Dendritic cell treated with granulocyte-macrophage colony-stimulating factor and Interleukin-4, amounts not matched to agents 40 ng/mL and 50 ng/mL, for 4 days (primary cell): ENCODE data around the gene TLR5.

Source experiments
- H3K27ac Mint-ChIP-seq: one replicate; pipeline ENCODE4 v1.8.0; 2022; ENCODE audit warnings: mild to moderate bottlenecking, mixed read lengths
- H3K27me3 Mint-ChIP-seq: one replicate; pipeline ENCODE4 v1.8.0; 2022; ENCODE audit warnings: mild to moderate bottlenecking, mixed read lengths
- H3K36me3 Mint-ChIP-seq: one replicate; pipeline ENCODE4 v1.8.0; 2022; ENCODE audit warnings: low read depth, mixed read lengths
- H3K4me1 Mint-ChIP-seq: one replicate; pipeline ENCODE4 v1.8.0; 2022; ENCODE audit warnings: low read depth, mixed read lengths
- H3K4me3 Mint-ChIP-seq: one replicate; pipeline ENCODE4 v1.8.0; 2022; ENCODE audit warnings: mild to moderate bottlenecking, moderate library complexity, mixed read lengths
- H3K9me3 Mint-ChIP-seq: one replicate; pipeline ENCODE4 v1.8.0; 2022; ENCODE audit warnings: mixed read lengths
- intact Hi-C: fragments of 100-400 bp; cut with micrococcal nuclease; formaldehyde crosslinking; loops from one replicate; pipeline ENCODE4 v1.15.0; 2022

The TLR5 gene

GRCh38 chr1:223142269-223142668 lies 779 bp downstream of the TLR5 start:
- Mint-ChIP-seq H3K27ac (peak overlapping the region; percentile 84), H3K27me3 (no peaks in the 10 kb centered on the region), H3K4me3 (peak overlapping the region; percentile 80), H3K36me3 (peaks cover 23% of the 10 kb centered on the region), H3K4me1 (peaks cover 73% of the 10 kb centered on the region), H3K9me3 (peaks cover 8% of the 10 kb centered on the region)
- intact Hi-C loops = loop anchor here (1.0 to 10.0 kb wide), 3 partner anchors 9 to 533 kb away; no protein-coding TSS in a partner anchor

DNA sequence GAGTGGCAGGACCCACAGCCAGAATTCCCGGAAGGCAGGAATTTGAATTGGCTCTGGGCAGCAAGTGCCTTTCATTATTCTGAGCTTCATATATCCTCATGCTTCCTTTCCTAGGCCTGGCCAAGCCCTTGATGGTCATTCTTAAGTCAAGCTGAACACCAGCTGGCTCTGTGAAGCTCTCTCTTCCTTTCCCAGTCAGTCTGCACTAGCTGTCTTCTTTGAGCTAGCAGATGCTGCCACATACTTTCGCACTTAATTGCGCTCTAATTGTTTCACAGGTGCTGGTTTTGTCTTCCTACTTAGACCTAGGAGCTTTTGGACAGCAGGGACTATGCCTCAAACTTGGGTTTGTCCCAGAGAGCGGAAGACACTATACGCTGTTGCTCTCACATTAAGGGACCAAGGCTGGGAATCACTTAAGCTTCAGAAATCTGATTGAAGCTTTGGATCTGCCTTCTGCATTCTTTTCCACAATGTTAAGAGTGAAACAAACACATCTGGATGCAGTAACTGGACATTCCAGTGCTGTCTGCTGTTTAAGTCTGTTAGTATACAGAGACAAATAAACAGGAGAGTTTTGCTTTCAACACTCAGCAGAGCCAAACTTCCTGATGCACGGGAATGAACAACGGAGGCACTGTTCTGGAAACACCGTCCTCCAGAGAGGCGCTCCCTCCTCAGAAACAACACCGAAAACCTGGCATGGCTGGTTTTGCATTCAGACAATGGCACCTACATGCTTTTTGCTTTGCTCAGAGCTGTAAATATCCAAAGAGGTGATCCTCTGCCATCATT lies 2.2 kb downstream of the TLR5 start:
- intact Hi-C loops = loop anchor here (10.0 kb wide), 1 partner anchor 534 kb away; no protein-coding TSS in a partner anchor

DNA sequence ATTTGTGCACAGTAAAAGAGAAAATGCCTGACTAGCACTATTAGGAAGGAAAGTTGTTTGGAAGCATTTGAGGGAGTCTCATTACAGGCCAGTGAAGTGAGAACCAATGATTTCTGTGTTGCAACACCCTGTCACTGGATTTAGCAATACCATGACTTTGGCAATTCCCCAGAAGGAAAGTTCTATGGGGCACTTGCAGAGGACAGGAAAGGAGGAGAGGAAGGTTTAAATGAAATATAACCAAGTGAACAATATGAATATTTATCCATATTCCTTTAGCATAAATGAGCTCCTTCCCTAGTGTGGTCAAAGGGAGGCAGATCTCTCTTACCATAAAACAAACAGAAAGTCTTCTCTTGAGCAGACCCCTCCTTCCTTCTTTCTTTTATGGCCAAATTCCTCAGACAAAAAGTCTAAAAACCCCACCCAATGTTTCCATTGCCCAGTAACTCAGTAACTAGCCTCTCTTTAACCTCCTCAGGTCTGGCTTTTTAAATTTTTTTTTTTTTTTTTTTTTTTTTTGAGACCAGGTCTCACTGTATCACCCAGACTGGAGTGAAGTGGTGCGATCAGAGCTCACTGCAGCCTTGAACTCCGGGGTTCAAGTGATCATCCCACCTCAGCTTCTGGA lies 5.5 kb downstream of the TLR5 start:
- Mint-ChIP-seq H3K4me1 (peaks cover 75% of the 10 kb centered on the region), H3K9me3 (no peaks in the 10 kb centered on the region), H3K27me3 (no peaks in the 10 kb centered on the region), H3K4me3 (no peak overlapping the region), H3K36me3 (peaks cover 36% of the 10 kb centered on the region), H3K27ac (peak overlapping the region; percentile 63)
- intact Hi-C loops = no loop called here

More for the DNA sequence above, 2.2 kb downstream of the TLR5 start:
- Mint-ChIP-seq H3K36me3 (peaks cover 30% of the 10 kb centered on the region), H3K27me3 (no peaks in the 10 kb centered on the region), H3K4me3 (no peak overlapping the region), H3K27ac (no peak overlapping the region), H3K4me1 (peaks cover 83% of the 10 kb centered on the region), H3K9me3 (no peaks in the 10 kb centered on the region)

- Mint-ChIP-seq H3K27me3 (no peaks in the 10 kb centered on the region), H3K9me3 (no peaks in the 10 kb centered on the region), H3K36me3 (peaks cover 47% of the 10 kb centered on the region), H3K4me1 (peaks cover 65% of the 10 kb centered on the region), H3K27ac (peak overlapping the region; percentile 2), H3K4me3 (no peak overlapping the region)
- intact Hi-C loops = no loop called here
Measured at GRCh38 chr1:223136086-223136485, 7.0 kb downstream of the TLR5 start.

DNA sequence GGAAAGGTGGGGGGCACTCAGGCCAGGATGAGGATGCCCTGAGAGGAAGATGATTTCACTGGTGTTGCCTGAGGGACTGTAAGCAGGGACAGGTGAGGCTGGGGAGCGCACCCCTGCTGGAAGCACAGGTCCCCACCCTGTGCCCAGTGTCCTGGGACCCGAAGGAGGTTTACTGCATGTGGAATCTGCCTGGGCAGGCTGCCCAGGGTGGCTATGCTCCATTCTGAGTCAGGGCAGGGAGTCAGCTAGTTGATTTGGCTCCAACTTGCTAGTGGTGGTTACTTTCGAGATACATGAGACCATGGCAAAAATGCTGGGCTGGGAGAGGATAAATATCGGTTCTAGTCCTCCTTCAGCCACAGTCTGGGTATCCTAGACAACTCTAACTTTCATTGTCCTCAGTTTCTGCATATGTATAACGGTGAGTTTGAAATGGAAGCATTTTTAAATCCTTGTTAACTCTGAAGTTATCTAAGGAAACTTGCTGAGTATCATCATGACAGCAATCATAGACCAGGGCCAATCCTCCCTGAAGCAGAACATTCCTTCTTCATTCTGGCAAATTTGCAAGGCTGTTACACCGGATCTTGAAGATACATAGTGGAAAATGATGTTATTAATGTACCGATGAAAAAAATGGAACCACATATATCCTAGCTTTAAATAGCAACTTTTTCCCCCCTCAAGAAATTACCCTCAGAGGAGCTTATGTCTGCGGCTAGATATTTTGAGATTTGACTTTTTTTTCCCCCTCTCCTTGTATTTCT lies 7.7 kb downstream of the TLR5 start:
- no peaks in the 10 kb centered on the region for H3K9me3 Mint-ChIP-seq
- H3K4me3 Mint-ChIP-seq = no peak overlapping the region
- intact Hi-C loops = no loop called here
- H3K27me3 Mint-ChIP-seq = peaks cover 2% of the 10 kb centered on the region
- H3K27ac Mint-ChIP-seq = peak overlapping the region; percentile 2
- peaks cover 48% of the 10 kb centered on the region for H3K36me3 Mint-ChIP-seq
- peaks cover 59% of the 10 kb centered on the region for H3K4me1 Mint-ChIP-seq

- H3K4me1 Mint-ChIP-seq = peaks cover 51% of the 10 kb centered on the region
- H3K36me3 Mint-ChIP-seq = peaks cover 44% of the 10 kb centered on the region
- intact Hi-C loops = loop anchor here (1.0 kb wide), 2 partner anchors 8 to 110 kb away; no protein-coding TSS in a partner anchor
- peak overlapping the region; percentile 24 for H3K27ac Mint-ChIP-seq
- H3K9me3 Mint-ChIP-seq = no peaks in the 10 kb centered on the region
- H3K4me3 Mint-ChIP-seq = peak overlapping the region; percentile 56
- H3K27me3 Mint-ChIP-seq = peaks cover 2% of the 10 kb centered on the region
Measured at GRCh38 chr1:223133824-223134435, 9.1 kb downstream of the TLR5 start.

GRCh38 chr1:223133306-223133823 lies 9.7 kb downstream of the TLR5 start:
- intact Hi-C loops = loop anchor here (1.0 kb wide), 2 partner anchors 9 to 111 kb away; no protein-coding TSS in a partner anchor
- Mint-ChIP-seq H3K4me3 (peak overlapping the region; percentile 56), H3K27ac (peak overlapping the region; percentile 24), H3K27me3 (peaks cover 2% of the 10 kb centered on the region), H3K4me1 (peaks cover 50% of the 10 kb centered on the region), H3K9me3 (no peaks in the 10 kb centered on the region), H3K36me3 (peaks cover 47% of the 10 kb centered on the region)

GRCh38 chr1:223129229-223129901 lies 13.7 kb downstream of the TLR5 start:
- H3K27ac Mint-ChIP-seq = peak overlapping the region; percentile 1
- H3K27me3 Mint-ChIP-seq = peaks cover 2% of the 10 kb centered on the region
- peak overlapping the region; percentile 44 for H3K4me3 Mint-ChIP-seq
- peaks cover 53% of the 10 kb centered on the region for H3K36me3 Mint-ChIP-seq
- intact Hi-C loops = loop anchor here (10.0 kb wide), 2 partner anchors 335 to 665 kb away; no protein-coding TSS in a partner anchor
- peaks cover 35% of the 10 kb centered on the region for H3K4me1 Mint-ChIP-seq
- no peaks in the 10 kb centered on the region for H3K9me3 Mint-ChIP-seq

DNA sequence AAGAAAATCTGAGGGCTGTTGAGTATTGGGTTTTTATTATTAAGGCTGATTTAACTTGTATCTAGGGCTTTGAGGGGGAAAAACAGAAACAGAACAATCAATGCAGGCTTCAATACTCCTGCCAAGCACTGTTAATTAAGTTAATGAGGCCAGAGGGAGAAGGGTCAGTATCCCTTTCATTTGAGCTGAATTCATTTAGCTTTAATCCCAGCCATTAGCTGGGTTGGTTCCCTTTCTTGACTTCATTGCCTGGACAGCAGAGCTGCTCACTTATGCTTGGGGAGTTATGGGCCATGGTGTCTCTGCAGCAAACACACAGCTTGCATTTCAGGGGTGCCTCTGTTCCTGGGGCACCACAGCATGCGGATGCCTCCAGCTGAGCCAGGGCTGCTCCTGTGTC lies 16.3 kb downstream of the TLR5 start:
- Mint-ChIP-seq H3K27me3 (peaks cover 6% of the 10 kb centered on the region), H3K9me3 (no peaks in the 10 kb centered on the region), H3K4me3 (no peak overlapping the region), H3K27ac (peak overlapping the region; percentile 37), H3K4me1 (peaks cover 37% of the 10 kb centered on the region), H3K36me3 (peaks cover 65% of the 10 kb centered on the region)
- intact Hi-C loops = loop anchor here (10.0 kb wide), 2 partner anchors 332 to 662 kb away; no protein-coding TSS in a partner anchor

DNA sequence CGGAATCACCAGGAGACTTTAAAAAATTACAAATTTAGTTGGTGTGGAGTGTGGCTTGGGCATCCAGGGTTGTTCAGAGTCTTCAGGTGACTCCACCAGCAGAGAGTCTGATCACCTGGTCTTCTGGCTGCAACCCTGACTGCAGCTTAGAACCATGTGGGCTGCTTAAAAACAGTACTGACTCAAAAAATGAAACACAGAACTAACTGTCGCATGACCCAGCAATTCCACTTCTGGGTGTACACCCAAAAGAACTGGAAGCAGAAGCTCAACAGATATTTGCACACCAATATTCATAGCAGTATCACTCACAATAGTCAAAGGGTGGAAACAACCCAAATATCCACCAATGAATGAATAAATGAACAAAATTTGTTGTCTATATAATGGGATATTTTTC lies 17.3 kb downstream of the TLR5 start:
- H3K4me3 Mint-ChIP-seq = no peak overlapping the region
- H3K9me3 Mint-ChIP-seq = no peaks in the 10 kb centered on the region
- peaks cover 4% of the 10 kb centered on the region for H3K27me3 Mint-ChIP-seq
- H3K27ac Mint-ChIP-seq = peak overlapping the region; percentile 30
- peaks cover 59% of the 10 kb centered on the region for H3K36me3 Mint-ChIP-seq
- intact Hi-C loops = loop anchor here (10.0 kb wide), 2 partner anchors 331 to 661 kb away; no protein-coding TSS in a partner anchor
- H3K4me1 Mint-ChIP-seq = peaks cover 37% of the 10 kb centered on the region

DNA sequence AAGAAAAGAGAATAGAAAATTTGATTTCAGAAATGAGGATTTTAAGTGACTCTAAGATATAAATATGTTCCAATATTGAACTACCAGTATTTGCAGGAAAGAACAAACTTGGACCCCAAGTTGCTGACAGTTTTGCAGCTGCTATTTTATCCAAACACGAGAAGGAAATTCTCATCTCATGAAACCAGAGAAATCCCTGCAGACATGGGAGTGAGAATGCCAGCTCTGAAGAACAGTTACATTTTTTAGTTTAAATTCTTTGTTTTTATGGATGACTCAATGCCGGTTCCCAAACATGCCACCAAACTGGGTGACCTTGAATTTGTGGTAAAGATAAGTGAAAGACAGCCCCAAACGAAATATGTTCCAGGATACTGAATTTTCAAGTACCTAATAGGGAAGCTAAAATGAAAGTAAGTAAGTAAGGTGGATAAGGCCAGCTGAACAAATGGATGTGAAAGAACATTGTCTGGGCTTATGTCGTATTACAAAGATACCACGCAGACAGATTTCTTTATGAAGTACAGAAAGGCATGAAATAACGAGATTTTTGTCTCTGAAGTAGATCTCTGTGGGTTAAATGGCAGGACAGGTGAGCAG lies 19.9 kb downstream of the TLR5 start:
- Mint-ChIP-seq H3K27me3 (peaks cover 4% of the 10 kb centered on the region), H3K36me3 (peaks cover 59% of the 10 kb centered on the region), H3K4me1 (peaks cover 29% of the 10 kb centered on the region), H3K9me3 (no peaks in the 10 kb centered on the region), H3K27ac (no peak overlapping the region), H3K4me3 (peak overlapping the region; percentile 2)
- intact Hi-C loops = loop anchor here (10.0 kb wide), 2 partner anchors 328 to 658 kb away; no protein-coding TSS in a partner anchor

GRCh38 chr1:223118418-223118817 lies 24.6 kb downstream of the TLR5 start:
- Mint-ChIP-seq H3K4me3 (no peak overlapping the region), H3K36me3 (peaks cover 69% of the 10 kb centered on the region), H3K4me1 (peaks cover 3% of the 10 kb centered on the region), H3K27ac (no peak overlapping the region), H3K9me3 (no peaks in the 10 kb centered on the region), H3K27me3 (peaks cover 1% of the 10 kb centered on the region)
- intact Hi-C loops = no loop called here
